Activated CD4-positive, alpha-beta T cell treated with anti-CD3 and anti-CD28 coated beads, Interleukin-2, amount 50 U/mL, for 48 hours (primary cell): ENCODE results near the gene ATOH8.

Experiments
- DNase-seq, 2 experiments: peaks; one replicate each; pipeline ENCODE4 v3.0.0-alpha.2; 2020

The ATOH8 gene

DNA sequence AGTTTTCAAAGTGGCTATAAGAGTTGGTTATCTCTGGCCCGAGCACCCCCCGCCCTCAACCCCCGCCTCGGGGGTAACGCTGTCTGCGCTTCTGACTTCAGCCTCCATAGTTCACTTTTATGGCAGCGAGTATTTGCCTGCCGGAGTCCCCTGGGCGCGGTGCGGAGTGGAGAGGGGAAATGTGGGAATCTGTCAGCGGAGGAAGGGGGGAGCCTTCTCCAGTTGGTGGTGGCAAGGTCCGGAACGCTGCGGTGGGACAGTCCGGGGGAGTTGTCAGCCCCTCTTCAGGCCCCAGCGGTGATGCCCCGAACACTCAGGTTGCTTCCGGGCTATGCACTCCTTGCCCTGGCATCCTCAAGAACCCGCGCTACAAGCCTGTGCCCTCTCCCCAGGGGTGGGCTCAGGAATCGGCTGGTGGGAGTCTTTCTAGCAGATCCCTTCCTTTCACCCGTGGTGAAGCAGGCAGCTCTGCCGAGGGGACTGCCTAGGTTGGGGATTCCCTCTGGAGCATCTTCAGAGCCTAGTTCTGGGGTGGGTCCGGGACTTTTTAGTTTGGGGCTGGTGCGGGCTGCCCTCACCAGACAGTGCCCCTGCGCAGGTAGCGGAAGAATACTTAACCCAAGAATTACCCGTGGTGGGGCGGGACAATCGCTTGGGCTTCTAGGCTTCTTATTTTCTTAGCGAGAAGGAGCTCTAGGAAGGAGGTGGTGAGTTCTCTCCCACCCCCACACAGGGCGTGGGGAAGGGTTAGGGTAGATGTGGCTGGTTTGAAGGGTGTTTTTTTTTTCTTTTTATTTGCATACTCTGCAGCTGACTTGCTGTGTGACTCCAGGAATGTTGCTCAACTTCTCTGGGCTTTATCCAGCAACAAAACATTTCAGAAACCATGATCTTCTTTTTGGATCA is 1.6 kb downstream of the ATOH8 start:
- DNase-seq, result peak; percentile 3 to 10

DNA sequence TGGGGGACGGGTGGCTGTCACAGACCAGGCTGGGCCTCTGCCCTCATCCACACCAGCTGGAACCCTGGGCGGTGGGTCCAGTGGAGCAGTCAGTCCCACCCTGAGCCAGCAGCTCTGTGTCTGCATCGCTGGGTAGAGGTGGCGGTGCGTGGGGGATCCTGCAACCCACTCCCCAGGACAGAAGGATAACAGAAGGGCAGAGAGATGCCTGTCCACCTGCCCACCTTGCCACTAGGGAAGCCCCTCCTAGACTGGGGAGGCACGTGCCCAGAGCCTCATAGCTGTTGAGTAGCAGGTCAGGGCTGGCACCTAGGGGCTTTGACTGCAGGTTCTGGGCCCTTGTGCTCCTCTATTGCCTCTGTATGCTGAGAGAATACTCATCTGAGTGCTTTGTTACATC is 2.4 kb downstream of the ATOH8 start:
- no peak for DNase-seq

DNA sequence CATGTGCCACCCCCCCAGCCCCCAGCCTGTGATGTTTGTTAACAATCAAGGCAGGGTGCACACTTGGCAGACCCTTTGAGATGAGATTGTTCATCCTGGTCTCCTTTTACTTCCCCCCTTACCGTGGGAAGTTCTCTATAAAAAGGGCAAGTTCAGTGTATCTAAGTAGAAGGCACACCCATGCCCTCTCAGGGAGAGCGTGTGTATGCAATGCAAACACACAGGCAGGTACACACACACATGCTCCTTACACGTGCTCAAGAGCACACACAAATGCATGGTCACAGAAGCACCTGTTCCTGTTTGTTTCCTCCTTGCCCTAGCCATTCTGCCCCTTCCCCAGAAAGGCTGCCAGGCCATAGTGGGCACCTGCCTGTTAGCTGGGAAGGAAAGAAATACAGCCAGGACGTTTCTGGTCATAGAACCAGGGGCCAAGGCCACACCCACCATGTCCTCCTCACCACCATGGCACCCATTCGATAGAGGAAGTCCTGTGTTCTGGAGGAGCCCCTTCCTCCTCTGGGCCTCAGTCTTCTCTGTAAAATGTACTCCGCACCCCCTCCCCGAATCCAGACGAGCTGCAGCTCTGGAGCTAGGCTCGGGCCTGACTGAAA is 3.1 kb downstream of the ATOH8 start:
- no peak for DNase-seq

DNA sequence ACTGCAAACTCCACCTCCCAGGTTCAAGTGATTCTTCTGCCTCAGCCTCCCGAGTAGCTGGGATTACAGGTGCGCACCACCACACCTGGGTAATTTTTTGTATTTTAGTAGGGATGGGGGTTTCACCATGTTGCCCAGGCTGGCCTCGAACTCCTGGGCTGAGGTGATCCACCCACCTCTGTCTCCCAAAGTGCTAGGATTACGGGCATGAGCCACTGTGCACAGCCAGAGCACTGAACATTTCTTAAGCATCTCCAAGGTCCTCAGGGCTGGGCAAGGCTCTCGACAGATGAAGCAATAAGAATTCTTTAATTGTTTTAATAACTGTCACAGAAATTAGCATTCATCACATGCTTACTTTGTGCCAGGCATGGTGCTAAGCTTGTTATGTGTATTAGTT is 4.1 kb downstream of the ATOH8 start:
- no peak for DNase-seq

DNA sequence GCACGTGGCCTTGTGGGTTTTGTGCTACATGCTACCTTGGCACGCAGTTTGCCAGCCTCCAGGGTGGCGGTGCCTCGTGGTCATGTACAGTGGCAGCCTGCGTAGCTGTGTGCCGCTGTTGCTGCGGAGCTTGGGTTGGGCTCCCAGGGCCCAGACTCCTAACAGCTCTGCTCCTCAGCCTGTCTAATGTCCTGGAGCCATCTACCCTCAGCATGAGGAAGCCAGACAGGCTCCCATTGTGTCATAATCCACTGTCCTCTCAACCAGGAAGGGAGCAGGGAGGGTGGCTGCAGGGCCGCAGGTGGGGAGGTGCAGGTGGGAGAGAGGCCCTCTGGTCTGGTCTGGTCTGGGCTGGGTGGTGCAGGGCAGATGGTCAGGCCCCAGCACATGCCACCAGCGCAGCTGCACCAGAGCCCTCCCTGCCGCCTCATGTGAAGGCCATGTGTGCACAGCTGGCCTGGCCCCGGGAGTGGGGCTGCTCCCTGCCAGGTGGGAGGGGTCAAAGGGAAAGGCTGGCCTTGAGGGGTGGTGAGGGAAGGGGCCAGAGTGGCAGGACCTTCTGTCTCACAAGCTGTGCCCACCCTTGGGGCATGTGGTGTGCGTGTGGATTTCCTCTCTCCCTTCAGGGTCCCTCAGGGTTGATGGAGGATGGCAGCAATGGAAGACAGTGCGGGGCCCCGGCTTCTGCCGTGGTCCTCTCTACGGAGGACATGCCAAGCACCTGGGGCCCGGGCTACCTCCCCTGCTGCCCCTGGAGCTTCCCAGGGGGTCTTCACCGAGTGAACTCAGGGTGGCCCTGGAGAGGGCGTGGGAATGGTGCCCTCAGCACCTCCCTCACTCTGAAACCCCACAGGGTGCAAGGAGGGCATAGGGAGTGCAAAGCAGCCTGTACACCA is 4.8 kb downstream of the ATOH8 start:
- DNase-seq, result no peak

DNA sequence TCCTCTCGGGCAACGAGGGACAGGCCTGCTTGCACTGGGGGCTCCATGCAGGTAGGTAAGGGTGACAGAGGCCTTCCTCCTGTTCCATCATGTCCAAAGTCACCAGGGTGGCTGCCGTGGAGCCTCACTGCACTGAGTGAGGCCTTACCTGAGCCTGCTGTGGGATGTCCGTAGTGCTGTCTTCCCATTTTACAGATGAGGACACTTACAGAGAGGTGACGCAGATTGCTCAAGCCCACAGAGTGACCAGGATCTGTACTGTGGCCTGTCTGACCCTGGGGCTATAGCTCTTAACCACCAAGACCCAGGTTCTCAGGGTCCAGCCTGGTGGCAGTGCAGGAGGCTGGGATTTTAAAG is 5.4 kb downstream of the ATOH8 start:
- DNase-seq, result no peak

DNA sequence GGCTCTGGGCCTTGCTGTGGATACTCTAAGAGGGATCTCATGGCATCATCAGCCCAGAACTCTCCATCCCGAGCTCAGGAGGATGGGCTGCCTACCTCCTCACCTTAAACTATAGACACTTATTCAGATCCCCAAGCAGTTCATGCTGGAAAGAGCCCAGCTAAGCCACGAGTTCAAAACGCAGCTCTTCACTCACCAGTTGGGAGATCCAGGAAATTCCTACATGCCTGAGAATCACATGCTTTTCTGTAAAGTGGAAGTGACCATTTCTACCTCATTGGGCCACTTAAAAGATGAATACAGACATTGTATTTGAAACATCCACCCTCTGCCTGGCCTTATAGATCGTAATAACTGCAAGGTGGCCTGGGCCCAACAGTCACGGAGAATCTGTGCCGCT is 6.6 kb downstream of the ATOH8 start:
- DNase-seq, result no peak

DNA sequence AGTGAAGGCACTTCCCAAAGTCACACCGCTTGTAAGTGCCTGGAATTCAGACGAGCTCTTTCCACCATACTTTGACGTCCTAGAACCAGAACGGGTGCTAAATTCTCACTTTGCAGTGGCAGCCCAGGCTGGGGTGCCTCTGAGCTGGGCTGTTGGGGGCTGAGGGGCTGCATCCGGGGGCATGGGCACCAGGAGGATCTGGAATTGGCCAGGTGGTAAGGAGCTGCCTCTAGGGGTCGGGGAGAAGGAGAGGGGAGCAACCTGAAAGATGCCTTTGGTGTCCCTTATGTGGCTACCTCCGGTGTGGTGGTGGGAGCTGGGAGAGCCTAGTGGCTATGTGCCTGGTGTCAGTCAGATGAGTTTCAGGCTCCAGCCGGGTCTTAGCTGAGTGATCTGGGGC is 7.1 kb downstream of the ATOH8 start:
- DNase-seq, result no peak

DNA sequence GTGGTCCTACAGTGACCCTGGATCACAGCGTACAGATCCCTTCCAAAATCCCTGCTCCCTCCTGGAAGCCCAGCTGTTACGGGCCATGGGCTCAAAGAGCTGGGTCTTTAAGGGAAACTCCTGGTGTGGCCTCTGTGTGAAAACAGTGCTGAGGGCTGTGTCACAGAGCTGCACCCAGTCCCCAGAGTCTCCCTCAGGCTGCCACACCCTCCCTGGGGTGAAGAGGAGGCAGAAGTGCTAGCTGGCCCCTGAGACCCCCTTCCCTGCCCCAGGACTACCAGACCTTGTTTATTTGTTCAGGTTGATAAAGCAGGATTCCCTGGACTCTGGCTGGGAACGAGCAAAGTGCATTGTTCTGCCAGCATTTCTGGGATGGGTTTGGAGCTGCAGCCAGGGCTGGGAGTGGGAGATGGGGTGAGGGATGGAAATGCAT is 7.7 kb downstream of the ATOH8 start:
- no peak for DNase-seq

DNA sequence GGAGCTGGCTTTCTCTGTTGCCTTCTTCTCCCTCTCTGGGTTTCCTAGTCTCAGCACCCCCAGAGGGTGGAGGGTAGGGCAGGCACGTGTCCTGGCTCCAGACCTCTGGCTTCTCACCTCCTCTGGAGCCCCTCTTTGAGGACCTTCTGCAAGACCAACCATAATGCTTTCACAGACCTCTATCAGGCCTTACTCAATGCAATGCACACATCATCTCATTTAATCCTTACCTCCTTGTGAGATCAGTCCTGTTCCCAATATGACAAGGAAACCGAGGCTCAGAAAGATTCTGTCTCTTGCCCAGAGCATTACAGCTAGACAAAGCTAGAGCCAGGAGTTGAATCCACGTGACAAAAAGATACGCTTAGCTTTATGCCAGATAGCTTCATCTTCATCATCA is 8.2 kb downstream of the ATOH8 start:
- DNase-seq, result no peak

DNA sequence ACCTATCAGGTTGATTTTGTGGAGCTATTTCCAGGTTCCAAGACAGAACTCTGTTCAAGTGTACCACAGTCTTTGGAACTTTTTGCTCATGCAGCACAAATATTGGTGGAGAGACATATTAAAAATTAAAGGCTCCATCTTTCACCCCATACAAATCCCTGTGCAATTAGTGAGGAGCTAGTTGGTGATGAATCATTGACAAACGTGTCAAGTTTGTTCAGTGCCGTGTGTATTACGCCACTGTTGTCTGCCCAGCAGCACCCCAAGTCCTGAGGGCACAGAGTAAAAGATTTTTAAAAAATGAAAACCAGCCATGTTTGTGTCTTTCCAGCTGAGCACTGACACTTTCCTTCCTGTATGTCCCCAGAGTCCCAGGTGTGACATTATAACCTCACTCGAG is 9.3 kb downstream of the ATOH8 start:
- no peak for DNase-seq

DNA sequence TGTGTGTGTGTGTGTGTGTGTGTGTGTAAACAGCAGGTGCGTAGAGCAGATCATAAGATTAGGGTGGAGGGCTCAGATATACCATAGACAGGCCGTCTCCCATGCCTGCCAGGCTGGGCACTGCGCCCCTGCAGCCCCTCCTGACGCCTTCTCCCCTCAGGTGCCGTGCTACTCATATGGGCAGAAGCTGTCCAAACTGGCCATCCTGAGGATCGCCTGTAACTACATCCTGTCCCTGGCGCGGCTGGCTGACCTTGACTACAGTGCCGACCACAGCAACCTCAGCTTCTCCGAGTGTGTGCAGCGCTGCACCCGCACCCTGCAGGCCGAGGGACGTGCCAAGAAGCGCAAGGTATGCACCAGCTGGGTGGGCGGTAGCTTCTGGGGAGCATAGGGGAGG is 10.0 kb downstream of the ATOH8 start:
- DNase-seq, result no peak

DNA sequence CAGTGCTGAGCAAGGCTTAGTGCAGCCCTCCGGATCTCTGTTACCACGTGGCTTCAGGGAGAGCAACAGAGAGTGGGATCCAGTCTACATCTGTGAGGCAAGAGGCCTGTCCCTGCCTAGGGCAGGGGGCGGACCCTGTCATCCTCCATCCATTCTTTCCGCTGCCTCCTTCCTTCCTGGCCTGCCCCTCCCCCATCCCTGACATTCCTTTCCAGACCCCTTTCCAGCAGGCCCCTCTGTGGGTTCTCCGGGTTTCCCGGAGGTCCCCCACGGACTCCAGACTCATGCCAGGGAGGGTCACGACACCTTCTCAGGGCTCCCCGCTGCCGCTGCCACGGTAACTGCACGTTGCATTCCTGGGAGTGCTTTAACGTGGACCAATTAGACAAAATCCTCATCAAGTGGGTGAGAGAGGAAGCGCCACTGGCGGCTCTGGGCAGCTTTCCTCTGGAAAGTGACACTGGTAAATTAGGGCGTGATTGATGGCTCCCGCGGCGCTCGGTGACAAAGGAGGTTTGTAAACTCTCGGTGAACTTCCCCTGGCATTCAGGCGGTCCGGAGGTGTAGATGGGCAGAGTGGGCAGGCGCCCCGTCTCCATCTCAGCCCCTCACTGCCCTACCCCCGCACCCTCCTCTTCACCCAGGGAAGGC is 11.4 kb downstream of the ATOH8 start:
- DNase-seq, result no peak

DNA sequence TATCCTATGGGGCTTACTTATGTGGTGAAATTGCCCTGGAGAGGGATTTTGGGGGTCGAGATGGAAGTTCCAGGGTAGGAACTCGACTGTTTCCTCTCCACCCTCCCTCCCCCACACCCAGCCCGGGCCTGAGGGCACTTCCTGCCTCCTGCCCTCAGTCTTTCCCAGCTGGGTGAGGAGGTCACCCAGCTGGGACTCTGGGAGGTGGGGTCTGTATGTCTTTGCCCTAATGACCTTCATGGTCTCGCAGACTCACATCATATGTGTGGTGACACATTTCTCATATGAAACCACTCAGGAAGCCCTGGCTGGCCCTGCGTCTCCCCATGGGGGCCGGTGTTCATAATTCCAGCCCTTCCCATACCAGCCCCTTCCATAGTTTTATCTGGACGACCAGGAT is 12.4 kb downstream of the ATOH8 start:
- no peak for DNase-seq

DNA sequence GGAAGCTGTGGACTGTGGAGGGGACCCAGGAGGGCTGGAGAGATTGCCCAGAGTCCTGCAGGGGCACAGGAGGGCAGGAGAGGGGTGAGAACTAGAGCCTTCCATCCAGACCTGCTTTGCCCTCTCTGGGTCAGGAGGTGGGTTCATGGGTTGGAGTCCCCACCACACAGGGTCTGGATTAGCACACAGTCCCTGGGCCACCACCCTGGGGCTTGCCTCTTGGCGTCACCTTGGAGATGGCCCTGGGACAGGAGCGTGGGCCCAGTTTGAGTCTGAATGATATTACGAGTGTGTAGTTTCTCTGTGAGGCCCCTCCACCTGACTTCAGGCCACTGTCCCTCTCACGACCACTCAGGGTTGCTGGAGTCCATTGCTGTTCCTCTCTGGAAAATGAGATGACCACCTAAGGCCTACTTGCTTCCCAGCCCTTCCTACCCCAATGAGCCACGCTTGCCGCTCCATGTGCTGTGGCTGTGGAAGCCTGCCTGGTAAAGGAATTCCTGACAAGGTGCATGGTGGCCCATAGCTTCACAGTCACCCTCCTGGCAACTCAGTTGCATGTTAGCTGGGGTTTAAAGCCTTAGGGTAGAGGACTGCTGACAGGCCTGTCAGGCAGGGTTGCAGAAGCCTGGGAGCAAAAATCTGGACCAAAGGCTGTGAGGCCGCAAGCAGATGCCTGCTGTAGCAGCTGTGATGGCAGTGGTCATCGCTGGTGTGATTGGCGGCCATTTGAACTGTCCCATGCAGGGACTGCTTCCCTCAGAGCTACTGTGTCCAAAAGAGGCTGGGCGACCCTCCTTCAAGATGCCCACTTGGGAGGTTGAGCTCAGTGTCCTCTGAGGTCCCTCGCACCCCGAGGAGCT is 14.2 kb downstream of the ATOH8 start:
- DNase-seq, result no peak

DNA sequence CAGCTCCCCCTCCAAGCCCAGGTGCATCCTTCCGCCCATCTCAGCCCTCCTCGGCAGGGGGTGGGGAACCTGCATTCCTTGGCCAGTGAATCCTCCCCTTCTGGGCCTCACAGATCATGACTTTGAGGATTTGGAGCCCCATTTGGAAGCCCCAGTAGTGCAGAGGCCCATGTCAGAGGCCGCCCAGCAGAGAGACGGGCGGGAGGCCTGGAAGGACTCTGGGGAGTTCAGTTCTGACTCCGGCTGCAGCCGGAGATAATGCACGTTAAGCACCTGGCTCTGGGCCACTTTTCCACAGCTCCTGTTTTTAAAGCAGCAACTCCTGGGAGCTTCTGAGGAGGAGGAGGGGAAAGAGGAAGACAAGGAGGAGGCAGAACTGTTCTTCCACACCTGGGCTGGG is 14.9 kb downstream of the ATOH8 start:
- DNase-seq, result no peak

DNA sequence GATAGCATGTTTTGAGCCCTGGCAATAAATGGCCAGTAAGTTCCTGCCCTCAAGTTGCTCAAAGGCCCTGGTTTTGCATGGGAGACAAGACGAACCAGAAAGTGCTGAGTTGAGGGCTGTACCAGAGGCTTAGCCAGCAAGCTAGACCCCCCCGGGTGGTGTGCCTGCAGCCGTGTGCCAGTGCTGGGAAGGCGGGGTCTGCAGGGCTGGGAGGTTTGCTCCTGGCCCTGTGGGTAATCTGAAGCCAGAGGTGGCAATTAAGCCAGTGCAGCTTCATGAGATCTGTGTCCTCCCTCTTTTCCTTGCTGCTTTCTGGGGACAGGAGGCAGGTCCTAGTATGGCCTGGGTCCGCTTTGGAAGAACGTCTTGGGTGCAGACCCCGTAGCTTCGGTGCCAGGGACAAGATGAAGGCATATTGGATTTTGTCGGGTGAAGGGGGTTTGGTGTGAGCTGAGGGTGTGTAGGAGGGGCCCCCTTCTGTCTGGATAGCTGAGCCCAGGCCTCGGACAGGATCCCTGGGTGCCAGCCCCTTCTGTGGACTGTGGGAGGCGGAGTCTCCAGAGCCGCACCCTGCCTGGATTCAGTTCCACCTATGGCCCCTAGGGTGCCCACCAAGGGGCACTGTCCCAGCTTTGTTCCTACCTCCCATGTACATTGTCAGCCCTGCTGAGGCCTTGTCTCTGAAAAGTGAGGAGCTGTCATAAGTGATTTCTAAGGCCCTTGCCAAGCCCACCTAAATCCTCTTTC is 15.6 kb downstream of the ATOH8 start:
- no peak for DNase-seq

DNA sequence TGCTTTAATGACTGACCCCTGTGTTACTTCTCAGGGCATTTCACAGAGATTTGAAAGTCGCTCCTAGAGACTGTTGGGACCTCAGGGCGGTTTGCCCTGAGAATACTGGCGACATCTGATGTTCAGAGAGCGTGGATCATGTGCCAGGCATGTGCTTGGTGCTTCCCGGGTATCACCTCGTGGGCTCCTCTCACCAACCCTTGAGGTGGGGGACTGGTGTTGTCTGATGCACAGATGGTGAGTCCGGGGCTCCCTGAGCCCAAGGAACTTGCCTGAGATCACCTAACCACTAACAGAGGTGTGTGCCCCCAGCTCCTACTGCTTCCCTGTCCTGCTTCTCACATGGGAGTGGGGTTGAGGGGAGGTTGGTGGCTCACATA is 16.2 kb downstream of the ATOH8 start:
- DNase-seq, result no peak

DNA sequence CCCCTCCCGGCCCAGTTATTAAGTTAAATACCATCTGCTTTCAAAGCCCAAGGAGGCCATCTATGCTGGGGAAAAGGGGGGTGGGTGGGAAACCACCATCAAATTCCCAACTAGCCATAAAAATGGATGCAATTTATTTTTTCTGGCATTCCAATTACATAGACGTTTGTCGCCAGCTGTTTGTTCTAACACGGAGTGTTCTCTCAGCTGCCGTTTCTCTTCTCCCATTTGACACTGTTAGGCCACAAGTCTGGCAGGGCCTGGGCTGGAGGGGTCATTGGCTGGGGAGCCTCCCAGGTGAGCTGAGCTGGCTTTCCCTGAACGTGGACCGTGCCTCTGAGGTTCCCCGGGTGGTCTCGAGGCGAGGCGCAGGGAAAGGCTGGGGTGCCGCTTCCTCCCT is 16.6 kb downstream of the ATOH8 start:
- DNase-seq, result no peak

DNA sequence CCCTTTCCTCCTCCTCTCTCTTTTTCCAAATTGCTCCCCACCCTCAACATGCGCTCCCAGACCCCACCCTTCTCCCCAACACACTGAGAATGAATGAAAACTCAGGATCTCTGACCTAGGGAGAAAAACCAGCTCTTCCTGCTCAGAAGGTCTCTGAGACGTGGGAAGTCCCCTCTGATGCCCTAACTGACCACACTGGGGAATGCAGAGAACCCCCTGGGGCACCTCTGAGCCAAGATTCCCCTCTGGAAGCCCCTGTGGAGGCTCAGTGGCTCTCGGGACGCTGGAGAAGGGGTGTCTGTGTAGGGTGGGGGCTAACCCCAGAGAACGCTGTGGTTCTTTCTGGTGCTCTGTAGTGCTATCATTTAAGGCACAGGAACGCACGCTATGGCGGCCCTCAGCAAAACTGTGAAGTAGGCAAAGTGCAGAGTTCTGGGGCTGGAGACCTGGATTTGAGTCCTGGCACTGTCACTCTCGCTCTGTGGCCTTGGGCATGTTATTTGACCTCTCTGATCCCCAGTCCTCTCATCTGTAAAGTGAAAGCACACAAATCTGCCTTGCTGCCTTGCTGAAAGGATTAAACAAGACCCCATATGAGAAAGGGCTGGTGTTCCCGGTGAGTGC is 17.1 kb downstream of the ATOH8 start:
- no peak for DNase-seq

DNA sequence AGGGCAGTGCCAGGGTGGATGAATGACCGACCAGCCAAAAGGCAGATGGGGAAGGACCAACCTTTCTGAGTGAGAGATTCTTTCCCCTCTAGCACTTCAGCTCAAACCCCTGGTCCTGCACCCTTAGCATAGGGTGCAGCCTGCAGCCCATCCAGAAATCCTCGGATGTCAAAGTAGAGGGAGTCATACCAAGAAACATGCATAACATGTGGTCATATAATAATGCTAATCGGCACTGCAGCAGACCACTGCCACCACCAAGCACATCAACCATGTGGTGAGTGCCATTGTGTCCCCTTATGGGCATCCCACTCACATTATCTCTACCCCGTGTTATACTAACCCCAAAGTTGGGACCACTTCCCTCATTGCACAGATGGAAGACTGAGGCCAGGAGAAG is 17.7 kb downstream of the ATOH8 start:
- DNase-seq, result no peak
